GM21786 (cell line): ENCODE measurements around the gene UGT1A9.
"Not testable (repeated sequence)": the region's sequence is repeated elsewhere in the genome, so short reads cannot be mapped to it uniquely, and the experiment has no call there.

Experiments used
- ATAC-seq: cut with Tn5 transposase; IDR thresholded peaks from one replicate; pipeline ENCODE4 v1.9.1; 2021; ENCODE audit not compliant: unreplicated experiment

UGT1A9 gene

DNA sequence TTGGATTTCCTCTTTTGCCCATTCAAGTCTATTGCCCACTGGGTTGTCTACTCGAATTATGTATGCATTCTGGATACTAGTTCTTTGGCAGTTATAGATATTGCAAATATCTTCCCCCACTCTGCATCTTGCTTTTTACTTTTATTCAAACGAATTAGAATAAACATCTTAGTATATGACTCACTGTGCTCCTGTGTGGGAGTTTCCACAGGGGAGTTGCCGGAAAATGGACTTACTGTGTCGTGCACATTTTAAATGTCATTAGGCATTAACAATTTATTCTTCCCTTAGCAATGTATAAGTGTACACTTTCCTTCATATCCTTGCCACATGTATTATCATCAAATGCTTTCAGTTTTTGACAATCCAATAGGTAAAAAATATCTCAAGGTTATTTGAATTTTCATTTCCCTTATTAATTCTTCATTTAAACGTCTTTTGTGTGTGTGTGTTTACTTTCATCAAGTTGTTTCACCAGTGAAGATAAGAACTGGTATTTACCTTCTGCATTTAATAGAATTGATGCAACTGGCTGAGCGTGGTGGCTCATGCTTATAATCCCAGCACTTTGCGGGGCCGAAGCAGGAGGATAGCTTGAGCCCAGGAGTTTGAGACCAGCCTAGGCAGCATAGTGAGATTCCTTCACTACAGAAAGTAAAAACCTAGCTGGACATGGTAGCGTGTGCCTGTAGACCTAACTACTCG is 36.4 kb downstream of the UGT1A9 start:
- ATAC-seq = no peak

DNA sequence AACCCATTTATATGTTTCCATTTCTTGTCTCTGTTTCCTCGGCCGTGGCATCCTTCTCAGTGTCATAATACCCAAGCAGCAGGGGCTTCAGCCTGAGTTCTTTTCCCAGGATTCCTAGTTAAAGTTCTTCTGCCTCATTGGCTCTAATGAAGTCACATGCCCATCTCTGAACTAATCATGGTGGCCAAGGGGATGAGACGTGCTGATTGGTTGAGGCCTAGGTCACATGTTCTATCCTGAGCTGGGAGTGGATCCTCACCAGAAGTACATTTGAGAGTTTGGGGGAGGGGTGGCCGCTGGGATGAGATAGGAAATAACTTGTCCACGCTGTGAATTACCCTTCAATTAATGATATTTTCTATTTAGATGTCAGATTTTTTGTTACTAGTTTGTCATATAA is 37.2 kb downstream of the UGT1A9 start:
- no peak for ATAC-seq

DNA sequence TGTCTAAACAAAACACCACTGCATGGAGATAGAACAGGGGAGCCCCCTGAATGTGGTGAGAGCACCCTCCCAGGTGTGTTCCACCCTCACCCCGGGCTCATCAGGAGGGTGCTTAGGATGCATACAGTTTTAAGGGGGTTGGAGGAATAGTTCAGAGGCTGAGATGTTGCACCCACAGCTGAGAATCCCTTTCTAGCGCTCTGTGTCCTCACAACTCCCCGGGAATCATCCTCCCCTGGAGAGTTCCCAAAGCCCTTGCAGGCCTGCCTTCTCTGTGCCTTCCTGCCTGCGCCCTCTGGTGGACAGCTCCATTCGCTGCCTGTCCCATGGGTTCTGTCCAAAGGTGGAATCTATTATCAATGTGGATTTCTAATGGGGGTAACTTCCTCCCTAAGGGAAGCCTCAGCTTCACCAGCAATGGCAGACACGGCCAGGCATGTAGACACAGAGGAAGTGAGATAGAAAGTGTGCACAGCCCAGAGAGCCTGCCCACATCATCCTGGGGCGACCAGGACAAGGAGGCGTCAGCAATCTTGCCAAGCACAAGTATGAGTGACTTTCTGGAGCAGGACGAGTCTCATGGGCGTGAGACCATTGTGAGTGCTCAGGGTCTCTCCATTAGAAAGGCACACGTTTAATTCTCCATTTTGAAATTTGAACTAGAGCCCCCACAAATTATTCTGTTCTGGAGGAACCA is 39.8 kb downstream of the UGT1A9 start:
- ATAC-seq = peak; percentile 74

DNA sequence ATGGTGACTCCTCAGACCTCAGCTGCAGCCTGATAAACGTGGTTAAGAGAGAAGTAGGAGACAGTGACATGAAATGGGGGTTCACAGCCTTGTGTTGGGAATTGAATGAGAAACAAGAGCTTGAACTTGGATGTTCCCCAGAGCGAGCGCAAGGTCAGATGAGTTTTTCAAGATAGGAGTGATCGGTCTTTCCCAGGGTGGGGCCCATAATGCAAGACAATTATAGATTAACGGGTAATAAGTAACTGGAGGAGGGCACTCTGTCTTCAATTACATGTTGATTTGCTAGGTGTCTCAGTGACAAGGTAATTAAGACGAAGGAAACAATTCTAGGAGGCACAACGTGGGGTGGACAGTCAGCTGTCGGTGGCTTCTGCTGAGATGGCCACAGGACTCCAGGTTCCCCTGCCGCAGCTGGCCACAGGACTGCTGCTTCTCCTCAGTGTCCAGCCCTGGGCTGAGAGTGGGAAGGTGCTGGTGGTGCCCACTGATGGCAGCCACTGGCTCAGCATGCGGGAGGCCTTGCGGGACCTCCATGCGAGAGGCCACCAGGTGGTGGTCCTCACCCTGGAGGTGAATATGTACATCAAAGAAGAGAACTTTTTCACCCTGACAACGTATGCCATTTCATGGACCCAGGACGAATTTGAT is 41.0 kb downstream of the UGT1A9 start, which contains the start of gene UGT1A5:
Gene UGT1A5, plus strand, starts transcription at position 297 of the 651 bp plus-strand sequence. Its CDS starts 85 bp downstream, at position 382.
- ATAC-seq = no peak

DNA sequence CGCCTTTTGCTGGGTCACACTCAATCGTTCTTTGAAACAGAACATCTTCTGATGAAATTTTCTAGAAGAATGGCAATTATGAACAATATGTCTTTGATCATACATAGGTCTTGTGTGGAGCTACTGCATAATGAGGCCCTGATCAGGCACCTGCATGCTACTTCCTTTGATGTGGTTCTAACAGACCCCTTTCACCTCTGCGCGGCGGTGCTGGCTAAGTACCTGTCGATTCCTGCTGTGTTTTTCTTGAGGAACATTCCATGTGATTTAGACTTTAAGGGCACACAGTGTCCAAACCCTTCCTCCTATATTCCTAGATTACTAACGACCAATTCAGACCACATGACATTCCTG is 41.5 kb downstream of the UGT1A9 start:
- no peak for ATAC-seq

DNA sequence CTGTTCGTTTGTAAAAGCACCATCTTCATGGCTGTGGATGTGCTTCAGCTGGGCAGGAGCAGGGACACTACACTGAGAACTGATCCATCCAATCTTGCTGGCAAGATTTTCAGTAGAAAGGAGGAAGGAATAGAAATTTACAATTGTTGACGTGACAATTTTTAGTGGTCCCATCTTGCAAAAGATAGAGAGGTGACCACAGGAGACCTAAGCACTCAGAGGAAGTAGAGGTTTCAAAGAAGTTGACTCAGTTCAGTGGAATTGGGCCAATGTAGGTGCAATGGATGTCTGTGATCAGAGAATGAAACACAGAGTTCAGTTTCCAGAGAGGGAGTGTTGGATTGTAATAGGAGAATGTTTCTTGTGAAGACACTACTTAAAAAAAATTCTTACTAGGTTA is 42.4 kb downstream of the UGT1A9 start:
- no peak for ATAC-seq

DNA sequence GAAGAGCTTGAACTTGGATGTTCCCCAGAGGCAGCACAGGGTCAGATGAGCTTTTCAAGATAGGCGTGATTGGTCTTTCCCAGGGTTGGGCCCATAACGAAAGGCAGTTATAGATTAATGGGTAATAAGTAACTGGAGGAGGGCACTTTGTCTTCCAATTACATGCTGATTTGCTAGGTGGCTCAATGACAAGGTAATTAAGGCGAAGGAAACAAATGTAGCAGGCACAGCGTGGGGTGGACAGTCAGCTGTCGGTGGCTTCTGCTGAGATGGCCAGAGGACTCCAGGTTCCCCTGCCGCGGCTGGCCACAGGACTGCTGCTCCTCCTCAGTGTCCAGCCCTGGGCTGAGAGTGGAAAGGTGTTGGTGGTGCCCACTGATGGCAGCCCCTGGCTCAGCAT is 46.9 kb downstream of the UGT1A9 start, which contains the start of gene UGT1A4:
Gene UGT1A4, plus strand, starts transcription at position 185 of the 400 bp plus-strand sequence. Its CDS starts 85 bp downstream, at position 270.
- no peak for ATAC-seq

DNA sequence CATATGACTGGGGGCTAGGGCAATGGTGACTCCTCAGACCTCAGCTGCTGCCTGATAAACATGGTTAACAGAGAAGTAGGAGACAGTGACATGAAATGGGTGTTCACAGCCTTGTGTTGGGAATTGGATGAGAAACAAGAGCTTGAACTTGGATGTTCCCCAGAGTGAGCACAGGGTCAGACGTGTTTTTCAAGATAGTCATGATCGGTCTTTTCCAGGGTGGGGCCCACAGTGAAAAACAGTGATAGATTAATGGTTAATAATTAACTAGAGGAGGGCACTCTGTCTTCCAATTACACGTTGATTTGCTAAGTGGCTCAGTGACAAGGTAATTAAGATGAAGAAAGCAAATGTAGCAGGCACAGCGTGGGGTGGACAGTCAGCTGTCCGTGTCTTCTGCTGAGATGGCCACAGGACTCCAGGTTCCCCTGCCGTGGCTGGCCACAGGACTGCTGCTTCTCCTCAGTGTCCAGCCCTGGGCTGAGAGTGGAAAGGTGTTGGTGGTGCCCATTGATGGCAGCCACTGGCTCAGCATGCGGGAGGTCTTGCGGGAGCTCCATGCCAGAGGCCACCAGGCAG is 57.1 kb downstream of the UGT1A9 start, which contains the start of gene UGT1A3:
Gene UGT1A3, plus strand, starts transcription at position 320 of the 579 bp plus-strand sequence. Its CDS starts 85 bp downstream, at position 405.
- no peak for ATAC-seq

DNA sequence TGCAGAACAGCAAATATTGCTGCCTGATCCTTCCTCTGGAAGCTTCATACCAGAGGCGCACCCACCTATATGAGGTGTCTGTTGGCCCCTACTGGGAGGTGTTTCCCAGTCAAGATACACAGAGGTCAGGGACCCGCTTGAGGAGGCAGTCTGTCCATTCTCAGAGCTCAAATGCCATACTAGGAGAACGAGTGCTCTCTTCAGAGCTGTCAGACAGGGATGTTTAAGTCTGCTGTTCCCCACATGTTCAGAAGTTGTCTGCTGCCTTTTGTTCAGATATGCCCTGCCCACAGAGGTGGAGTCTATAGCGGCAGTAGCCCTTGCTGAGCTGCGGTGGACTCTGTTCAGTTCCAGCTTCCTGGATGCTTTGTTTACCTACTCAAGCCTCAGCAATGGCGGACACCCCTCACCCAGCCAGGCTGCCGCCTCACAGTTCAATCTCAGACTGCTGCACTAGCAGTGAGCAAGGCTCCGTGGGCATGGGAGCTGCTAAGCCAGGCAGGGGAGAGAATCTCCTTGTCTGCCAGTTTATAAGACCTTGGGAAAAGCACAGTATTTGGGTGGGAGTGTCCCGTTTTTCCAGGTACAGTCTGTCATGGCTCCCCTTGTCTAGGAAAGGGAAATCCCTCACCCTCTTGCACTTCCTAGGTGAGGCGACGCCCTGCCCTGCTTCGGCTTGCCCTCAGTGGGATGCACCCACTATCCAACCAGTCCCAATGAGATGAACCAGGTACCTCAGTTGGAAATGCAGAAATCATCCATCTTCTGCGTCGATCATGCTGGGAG is 65.4 kb downstream of the UGT1A9 start:
- ATAC-seq = not testable (repeated sequence)

DNA sequence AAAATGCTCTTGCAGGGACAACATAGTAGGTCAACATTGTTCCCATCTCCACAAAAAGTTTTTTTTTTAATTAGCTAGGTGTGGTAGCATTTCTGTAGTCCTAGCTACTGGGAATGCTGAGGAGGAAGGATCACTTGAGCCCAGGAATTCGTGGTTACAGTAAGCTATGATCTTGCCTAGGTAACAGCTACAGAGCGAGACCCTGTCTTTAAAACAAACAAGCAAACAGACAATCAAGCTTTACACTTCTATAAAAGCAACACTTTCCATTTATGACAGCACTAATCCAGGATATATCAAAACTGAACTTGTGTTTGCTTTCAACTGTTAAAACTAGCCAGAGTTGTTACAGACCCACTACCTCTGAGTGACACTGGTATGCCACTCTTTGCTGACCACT is 69.2 kb downstream of the UGT1A9 start:
- ATAC-seq = no peak

DNA sequence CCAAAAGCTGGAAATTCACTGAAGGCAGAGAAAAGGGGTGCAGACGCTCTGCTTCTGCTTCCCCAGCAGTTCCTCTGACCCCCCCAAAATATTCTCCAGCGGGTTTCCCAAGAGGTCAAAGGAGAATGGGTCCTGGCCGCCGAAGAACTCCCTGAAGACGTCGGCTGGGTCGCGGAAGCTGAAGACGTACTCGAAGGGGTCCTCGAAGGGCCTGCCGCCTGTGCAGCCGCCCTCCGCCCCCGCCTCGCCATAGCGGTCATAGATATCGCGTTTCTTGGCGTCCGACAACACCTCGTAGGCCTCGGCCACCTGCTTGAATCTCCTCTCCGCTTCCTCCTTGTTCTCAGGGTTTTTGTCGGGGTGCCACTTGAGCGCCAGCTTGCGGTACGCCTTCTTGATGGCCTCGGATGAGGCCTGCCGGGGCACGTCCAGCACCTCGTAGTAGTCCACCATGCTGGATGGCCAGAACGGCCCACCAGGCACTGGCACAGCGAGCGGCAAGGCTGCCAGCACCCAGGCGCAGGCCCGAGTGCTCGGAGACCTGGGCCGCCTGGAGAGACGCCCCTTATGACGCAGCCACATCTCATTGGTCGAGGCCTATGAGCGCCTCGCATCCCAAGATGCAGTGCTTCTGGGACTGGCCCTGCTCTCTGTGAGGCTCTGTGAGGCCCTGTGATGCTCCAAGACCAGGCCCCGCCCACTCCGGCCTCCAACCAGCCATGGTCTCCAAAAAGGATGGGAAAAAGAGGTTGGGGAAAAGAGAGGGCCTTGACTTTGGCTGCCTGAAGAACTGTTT is 72.0 kb downstream of the UGT1A9 start:
- ATAC-seq = no peak

DNA sequence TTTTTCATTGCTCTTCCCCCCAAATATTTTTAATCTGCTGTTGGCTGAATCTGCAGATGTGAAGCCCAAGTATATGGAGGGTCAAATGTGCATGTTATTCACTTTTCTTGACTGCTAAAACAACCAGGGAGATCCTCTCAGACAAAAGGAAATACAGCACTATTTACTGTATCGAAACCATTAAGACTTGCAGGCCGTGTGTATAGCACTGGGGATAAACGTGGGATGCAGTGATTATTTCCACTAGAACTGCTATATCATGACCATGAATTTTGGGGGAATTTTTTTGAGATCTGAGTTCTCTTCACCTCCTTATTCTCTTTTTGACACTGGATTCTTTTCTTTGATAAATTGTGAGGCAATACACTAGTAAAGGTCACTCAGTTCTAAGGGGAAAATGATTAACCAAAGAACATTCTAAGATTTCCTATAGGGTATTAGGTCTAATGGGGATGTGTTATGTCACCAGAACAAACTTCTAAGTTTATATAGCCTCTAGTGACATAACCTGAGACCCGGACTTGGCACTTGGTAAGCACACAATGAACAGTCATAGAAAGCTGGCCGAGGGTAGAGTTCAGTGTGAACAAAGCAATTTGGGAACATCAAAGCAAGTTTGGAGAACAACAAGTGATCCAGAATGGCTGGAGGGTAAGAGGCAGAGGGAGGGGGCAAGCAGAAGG is 73.5 kb downstream of the UGT1A9 start:
- ATAC-seq = no peak

DNA sequence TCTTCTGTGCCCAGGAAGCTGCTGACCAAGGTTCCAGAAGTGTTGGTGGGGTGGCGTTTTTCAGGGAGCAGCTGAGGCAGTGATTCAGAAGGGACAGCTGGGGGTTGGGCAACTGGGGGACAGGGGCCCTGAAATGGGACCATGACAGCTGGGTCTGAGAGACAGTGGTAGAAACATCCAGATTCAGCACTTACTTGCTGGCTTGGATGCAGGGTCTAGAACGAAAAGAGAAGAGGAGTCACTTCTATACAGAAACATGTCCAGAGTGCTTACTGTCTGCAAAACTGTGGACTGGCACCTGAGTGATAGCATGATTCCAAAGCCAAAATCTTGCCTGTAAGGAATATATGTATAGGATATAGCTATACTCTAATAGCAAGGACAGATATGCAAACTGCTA is 74.1 kb downstream of the UGT1A9 start:
- ATAC-seq = not testable (repeated sequence)

DNA sequence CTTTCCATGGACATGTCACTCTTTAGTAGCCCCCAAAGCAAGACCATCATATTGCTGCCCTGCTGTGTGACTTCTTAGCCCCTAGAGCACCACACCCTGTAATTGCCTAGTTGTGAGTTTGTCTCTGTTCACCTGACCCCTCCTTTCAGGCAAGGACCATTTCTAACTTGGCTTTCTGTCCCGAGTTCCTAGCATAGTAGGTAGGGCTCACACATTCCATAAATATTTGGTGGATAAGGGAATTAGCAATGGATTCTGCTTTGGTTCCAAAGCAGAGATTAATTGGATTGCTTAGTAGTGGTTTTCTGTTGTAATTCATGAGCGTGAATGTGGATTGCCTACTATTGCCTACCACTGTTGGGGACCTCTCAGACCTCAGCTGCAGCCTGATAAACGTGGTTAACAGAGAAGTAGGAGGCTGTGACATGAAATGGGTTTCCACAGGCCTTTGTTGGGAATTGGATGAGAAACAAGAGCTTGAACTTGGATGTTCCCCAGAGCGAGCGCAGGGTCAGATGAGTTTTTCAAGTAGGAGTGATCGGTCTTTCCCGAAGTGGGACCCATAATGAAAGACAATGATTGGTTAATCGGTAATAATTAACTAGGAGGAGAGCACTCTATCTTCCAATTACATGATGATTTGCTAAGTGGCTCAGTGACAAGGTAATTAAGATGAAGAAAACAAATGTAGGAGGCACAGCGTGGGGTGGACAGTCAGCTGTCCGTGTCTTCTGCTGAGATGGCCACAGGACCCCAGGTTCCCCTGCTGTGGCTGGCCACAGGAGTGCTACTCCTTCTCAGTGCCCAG is 75.0 kb downstream of the UGT1A9 start:
- ATAC-seq = no peak

DNA sequence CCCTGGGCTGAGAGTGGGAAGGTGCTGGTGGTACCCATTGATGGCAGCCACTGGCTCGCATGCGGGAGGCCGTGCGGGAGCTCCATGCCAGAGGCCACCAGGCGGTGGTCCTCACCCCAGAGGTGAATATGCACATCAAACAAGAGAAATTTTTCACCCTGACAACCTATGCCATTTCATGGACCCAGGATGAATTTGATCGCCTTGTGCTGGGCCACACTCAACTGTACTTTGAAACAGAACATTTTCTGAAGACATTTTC is 75.5 kb downstream of the UGT1A9 start:
- no peak for ATAC-seq

DNA sequence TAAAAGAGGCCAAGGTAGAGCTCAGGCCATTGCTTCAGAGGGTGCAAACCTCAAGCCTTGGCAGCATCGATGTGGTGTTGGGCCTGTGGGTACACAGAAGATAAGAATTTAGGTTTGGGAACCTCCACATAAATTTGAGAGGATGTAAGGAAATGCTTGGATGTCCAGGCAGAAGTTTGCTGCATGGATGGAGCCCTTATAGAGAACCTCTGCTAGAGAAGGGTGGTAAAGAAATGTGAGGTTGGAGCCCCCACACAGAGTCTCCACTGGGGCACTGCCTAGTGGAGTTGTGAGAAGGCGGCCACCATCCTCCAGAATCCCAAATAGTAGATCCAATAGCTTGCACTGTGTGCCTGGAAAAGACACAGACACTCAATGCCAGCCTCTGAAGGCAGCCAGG is 79.0 kb downstream of the UGT1A9 start:
- not testable (repeated sequence) for ATAC-seq

DNA sequence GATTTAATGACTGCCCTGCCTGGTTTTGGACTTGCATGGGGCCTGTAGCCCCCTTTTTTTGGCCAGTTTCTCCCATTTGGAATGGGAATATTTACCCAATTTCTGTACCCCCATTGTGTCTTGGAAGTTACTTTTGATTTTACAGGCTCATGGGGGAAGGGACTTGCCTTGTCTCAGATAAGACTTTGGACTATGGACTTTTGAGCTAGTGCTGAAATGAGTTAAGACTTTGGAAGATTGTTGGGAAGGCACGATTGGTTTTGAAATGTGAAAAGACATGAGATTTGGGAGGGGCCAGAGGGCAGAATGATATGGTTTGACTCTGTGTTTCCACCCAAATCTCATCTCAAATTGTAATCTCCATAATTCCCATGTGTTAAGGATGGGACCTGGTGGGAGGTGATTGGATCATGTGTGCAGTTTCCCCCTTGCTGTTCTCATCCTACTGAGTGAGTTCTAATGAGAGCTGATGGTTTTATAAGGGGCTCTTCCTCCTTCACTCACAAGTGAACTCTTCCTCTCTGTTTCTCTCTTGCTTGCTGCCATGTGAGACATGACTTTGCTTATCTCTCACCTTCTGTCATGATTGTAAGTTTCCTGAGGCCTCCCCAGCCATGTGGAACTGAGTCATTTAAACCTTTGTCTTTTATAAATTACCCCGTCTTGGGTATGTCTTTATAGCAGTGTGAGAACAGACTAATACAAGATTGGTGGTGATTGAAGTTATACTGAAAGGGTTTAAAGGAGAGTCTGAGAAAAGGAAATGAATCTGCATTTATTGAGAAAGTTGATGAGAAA is 79.7 kb downstream of the UGT1A9 start:
- ATAC-seq = not testable (repeated sequence)
